NB4 (cell line): ENCODE measurements around the gene SPOCK3.

Source experiments
- CTCF ChIP-seq: IDR thresholded peaks from one replicate; pipeline ENCODE4 v1.5.1; 2012; ENCODE audit warnings: low read depth, low read length
- POLR2A ChIP-seq: IDR thresholded peaks from 2 replicates; pipeline ENCODE4 v1.6.1; 2011; ENCODE audit warnings: mild to moderate bottlenecking; ENCODE audit not compliant: insufficient read length; ENCODE audit errors: extremely low read depth

GRCh38 chr4:166777760-166778159, 456.5 kb downstream of the SPOCK3 start:
- TF ChIP-seq CTCF (no peak), POLR2A (no peak)
